HG02759 (cell line): ENCODE measurements around the gene TMEM225B.
"Not testable (repeated sequence)": the region's sequence is repeated elsewhere in the genome, so short reads cannot be mapped to it uniquely, and the experiment has no call there.

Experiments used
- ATAC-seq: cut with Tn5 transposase; IDR thresholded peaks from one replicate; pipeline ENCODE4 v1.9.1; 2021; ENCODE audit warnings: mild to moderate bottlenecking, moderate library complexity; ENCODE audit not compliant: unreplicated experiment

TMEM225B gene

DNA sequence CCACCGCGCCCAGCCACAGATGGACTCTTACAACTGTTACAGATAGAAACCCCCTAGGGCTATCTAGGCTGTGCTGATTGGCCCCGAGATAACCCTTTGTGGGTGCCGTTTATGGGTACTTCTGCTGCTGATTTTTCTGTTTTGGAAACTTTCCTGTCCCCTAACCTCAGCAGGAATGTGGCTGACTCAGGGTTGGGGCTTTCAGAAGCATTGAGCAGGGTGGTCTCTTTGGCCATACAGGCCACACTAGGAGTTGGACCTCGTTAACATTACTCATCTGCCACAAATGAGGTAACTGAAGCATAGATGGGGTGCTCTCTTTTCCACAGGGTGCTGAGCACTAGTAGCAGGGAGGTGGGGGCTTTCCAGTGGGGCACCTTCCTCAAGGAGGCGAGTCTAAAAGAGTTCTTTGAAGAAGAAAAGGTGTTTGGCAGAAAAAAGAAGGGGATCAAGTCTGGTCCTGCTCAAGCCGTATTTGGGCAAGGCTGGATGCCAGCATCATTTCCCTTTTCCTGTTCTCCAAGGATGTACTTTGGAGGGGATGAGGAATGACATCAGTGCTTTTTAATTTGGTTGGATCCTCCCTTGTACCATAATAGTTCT lies 25.1 kb downstream of the TMEM225B start:
- ATAC-seq: no peak

DNA sequence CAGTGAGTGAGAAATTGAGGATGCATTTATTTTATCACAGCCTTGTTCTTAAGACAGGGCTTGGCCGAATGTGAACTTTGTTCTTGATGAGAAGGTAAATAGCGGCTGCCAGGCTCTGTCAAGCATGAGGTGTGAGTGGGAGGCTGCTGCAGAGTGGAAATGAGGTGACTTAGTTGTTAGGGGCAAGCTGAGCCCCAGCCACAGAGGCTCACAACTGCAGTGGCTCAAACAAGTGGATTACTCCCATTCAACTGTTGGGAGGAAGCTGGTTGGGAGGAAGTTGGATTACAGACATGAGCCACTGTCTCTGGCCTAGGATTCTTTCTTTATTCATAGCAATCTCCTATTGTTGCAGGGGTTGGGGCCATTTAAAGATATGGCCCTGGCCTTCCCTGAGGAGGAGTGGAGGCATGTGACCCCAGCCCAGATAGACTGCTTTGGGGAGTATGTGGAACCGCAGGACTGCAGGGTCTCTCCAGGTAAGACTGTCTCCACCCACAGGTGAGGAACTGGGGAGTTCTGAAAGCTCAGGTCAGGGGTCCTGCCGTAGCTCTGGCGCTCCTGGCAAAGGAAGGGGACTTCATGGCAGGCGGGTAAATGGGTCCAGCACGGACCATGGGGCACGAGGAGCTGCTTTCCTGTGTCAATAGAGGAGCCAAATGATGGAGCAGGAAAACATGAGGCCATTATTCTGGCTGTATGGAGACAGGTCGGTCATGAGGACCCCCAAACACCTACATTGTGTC lies 25.8 kb downstream of the TMEM225B start:
- ATAC-seq: no peak

DNA sequence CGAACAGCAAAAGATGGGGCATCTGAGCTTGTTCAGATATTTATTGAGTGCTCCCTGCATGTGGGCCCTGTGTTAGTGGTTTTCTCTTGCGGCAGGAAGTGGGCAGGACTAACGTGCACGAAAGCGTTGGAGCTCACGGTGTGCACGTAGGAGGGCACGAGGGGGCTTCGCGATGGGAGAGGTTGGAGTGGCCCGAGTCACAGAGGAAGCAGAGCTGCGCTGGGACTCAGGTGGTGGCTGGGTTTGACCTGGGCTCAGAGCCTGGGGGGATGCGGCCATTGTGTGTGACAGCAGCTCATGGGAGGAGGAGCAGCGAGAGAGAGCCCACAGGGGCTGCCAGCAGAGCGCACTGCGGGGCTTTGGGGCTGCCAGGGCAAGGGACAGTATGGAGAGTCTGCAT lies 26.4 kb downstream of the TMEM225B start:
- ATAC-seq: no peak

DNA sequence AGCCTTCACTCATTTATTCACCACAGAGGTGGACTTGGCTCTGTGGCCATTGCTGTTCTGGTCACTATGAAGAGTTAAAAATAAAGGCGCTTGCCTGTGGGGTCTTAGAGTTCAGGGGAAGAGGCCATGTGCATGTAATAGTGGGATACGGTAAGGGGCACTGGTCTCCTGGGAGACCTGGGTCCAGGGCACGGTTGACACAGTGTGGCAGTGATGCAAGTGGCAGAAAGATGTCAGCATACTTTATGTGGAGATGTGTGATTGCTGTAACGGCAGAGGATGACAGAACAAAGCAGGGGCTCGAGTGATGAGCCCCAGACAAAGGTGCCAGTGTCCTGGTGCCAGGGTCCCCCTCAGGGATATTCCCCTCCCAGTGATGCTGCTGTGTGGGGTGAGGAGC lies 27.3 kb downstream of the TMEM225B start:
- ATAC-seq: no peak

DNA sequence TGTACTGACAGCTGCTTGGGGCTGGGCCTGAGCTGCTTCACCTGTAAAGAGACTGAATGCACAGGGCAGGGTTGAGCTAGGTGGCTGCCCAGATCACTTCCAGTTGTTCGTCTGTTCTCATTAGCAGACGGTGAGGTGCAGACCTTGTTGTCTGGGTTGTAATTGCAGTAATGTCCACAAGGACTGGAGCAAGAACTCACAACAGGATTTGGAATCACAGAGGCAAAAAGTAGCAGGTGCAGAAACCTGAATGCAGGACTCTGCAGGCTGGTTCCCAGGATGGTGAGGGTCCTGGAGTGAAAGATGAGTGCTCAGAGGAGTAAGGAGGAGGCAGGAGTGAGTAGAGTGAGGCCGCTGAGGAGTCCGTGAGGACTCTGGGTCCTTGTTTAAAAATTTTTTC lies 27.9 kb downstream of the TMEM225B start:
- no peak for ATAC-seq

DNA sequence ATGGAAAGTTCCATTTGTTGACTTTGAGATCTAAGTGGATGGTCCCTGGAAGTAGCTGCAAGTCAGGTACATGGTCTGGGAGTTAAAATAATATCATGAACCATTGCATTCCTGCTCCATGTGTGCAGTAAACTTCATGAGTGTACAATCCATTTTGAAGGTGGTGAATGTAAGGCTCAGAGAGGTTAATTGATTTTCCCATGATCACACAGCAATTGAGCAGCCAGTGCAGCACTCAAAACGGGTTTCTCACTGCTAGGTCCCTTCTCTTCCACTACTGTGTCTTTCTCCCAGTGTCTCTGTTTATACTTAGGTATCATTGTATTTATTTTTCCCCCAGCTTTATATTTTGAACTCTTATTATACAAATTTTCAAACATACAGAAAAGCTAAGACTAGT lies 28.6 kb downstream of the TMEM225B start:
- no peak for ATAC-seq

DNA sequence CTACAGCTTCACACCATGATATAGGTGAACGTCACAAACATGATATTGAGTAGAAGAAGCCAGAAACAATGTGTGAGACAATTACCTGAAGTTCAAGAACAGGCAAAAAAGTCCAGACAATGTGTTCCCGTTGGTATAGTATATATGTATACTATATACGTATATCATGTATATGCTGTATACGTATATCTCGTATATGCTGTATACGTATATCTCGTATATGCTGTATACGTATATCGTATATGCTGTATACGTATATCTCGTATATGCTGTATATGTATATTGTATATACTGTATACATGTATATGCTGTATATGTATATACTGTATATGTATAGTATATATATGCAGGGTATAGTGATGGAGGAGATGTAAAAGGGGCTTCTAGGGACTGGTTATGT lies 29.4 kb downstream of the TMEM225B start:
- ATAC-seq: no peak

DNA sequence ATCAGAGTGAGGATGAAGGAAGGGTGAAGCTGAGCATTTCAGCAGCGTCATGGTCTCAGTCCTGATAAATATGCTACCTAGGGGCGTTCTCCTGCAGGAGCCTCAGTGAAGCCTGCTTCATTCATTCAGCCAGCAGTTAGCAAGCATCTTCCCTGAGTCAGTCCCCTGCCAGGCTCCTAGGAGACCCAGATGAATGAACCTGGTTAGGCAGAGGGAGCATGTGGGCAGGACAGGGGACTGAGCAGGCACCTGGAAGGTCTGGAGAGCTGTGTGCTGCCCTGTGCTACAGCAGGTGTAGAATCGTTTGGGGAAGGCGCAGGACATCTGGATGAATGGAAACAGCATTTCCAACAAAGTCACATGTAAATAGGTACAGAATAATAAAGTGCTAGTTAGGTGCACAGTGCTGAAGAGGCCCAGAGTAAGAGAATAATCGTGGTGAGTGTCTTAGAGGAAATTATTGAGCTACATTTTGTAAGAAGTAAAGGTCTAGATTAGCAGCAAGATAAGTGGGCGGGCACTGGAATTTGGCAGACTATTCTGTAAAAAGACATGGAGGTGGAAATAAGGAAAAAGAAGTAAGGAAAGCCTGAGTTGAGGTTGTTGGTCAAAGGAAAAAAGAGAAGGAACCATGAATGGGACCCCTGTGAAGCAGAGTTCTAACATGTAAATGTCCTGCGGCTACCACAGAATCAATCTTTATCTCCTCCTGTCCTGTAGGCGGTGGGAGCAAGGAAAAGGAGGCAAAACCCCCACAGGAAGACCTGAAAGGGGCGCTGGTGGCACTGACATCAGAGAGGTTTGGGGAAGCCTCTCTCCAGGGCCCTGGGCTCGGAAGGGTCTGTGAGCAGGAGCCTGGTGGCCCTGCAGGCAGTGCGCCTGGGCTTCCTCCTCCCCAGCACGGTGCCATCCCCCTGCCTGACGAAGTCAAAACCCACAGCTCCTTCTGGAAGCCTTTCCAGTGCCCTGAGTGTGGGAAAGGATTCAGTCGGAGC lies 30.7 kb downstream of the TMEM225B start:
- ATAC-seq: no peak

DNA sequence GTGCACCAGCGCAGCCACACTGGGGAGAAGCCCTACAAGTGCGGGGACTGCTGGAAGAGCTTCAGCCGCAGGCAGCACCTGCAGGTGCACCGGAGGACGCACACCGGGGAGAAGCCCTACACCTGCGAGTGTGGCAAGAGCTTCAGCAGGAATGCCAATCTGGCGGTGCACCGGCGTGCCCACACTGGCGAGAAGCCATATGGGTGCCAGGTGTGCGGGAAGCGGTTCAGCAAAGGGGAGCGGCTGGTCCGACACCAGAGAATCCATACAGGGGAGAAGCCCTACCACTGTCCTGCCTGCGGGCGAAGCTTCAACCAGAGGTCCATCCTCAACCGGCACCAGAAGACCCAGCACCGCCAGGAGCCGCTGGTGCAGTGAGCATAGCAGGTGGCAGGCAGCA lies 31.6 kb downstream of the TMEM225B start:
- no peak for ATAC-seq

DNA sequence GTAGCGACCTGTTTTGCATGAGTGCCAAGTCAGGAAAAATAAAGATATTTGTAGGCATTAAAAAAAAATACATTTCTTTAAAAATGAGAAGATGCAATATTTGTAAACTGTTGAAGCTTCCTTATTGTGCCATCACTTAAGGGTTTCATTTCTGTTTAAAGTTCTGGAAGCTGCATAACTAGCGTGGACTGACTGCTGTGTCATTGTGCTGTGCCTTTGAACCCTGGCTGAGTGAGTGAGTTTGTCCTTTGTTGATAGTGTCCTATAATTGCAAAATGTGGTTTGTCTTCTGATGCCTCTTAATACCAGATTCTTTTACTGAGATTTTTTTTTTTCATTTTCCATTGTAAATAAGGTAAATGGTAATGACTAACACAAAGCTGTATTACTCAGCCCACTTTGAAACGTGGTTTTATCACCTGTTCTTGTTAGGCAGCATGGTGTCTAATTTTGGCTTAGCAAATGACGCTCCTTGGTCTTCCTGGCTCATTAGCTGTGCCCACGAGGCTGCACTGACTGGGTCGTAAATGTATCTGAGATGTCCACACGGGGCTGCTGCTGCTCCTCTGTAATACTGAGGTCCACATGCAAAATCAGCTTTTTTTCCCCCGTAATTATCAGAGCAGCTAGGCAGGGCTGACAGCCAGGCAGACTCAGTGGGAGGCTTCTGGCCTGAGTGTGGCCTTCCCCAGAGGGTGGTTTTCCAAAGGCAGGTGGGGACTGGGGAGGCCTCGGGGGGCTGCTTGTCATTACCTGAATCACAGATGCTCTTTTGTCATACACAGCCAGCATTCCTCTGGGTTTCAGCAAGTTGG lies 33.4 kb downstream of the TMEM225B start:
- no peak for ATAC-seq

DNA sequence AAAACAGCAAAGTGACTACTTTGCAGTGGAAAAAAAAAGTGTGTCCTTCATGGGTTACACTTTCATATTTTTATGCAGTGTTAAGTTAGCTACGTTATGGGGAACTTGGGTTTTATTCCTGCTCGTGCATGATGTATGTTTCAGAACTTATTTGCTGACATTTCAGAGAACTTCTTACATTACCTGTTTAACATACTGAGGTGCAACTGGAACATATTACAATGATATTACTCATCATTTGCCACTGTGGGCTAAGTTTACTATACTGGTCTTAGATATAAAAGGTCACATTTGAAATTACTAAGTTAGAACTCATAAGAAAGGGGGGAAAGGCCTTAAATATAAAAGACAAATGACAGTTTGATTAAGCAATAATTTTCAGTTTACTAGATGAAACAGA lies 39.3 kb downstream of the TMEM225B start:
- not testable (repeated sequence) for ATAC-seq

DNA sequence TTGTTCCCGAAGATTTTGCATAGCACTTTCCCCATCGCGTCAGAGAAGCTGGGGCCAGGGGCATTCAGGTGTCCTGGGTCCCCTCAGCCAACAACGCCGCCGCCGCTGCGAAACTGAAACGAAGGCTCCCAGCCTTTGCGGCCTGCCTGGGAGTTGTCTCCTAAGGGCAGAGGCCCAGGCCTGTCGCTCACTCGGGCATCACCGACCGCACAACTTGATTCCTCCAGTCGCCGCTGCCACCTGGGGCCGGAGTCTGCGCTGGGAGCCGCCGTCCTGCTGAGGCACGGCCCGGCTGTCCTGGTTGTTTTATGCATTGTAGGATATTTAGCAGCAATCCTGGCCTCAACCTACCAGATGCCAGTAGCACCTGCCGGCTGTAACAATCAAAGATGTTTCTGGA lies 40.7 kb downstream of the TMEM225B start:
- no peak for ATAC-seq

DNA sequence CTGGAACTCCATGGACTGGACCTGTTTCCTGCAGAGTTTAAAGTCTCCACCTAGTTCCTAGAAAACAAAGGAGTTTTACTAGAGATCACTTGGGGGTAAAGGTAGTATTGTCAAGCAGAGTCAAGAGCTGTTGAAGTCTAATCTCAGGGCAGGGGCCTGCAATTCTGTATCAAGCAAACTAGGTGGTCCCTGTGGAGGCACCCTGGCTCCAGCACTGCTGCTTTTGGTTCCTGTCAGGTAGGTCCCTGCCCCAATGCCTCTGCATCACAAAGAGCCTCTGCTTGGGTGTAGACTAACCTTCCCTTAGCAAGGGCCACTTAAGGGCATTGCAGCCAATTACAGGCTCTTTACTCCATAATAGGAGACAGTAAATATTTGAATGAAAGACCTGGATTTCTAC lies 41.2 kb downstream of the TMEM225B start:
- ATAC-seq: no peak

DNA sequence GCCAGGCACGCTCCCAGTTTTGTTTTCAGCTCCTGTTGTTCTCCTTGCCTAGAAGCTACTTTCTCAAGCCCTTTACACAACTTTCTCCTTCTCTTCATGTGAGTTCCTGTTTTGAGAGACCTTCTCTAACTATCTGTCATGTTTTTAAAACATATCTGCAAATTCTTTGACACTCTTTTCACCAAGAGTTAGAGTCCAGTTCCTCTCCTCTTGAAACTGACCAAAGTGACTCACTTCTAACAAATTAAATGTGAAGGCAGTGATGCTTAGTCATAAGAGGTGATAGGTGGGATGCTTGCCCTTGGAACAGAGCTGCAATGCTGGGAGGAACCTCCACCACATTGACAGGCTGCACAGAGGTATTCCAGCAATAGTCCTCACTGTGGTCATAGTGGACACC lies 44.0 kb downstream of the TMEM225B start:
- ATAC-seq: no peak

DNA sequence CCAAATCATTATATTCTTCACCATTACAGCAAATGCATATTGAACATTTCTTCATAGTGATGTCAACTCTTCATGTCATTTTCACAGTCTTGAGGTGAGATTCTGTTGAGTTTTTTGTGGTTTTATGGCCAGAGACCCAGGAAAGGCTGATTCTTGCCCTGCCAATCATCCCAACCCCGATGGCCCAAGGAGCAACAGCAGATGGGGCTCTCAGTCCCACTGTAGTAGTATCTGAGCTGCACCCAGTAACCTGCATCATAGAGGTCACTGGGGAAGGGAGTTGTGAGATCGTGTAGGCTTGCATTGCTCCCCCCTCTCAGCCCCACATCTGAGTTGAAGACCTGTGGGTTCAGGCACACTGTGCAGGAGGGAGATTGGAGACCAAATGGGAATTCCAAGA lies 45.4 kb downstream of the TMEM225B start:
- ATAC-seq: no peak

DNA sequence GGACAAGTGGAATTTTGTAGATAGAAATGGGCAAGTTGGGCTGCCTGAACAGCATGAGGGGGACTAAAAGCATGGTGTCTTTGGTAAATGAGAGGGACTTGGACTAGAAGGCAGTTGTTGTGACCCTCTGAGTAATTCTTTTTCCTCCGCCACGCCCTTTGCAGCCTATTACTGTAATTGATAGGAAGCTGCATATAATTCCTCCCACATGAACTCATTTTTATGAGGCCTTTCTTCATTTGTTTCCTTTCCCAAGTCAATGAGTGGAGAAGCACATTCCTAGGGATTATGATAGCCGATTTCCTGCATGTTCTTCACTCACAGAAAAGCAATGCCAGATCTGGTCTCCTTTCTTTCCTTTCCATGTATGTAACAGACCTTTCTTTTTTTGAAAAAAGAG lies 46.4 kb downstream of the TMEM225B start:
- no peak for ATAC-seq

DNA sequence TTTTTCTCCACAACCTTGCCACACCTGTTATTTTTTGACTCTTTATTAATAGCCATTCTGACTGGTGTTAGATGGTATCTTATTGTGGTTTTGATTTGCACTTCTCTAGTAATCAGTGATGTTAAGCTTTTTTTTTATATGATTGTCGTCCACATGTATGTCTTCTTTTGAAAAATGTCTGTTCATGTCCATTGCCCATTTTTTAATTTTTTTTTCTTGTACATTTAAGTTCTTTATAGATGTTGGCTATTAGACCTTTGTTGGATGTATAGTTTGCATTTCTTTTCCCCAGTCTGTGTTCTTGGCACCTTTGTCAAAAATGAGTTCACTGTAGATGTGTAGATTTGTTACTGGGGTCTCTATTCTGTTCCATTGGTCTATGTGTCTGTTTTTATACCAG lies 47.5 kb downstream of the TMEM225B start:
- ATAC-seq: no peak

DNA sequence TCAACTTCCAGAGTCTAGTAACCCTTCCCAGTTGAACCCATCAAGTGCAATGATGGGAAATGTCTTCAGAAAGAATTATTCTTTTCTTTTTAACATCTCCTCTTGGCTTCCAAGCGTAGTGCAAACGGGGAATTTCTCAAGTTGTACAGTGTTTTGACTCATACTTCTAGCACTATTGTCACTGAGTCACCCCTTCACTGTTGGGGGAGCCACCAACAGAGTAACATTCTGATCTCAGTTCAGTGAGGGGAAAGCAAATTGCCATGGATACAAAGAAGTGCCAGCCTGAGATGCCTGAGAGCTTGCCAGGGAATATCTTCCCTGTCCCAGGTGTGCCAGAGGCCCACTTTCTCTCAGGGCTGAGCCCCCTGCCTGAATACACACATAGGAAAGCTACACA lies 50.8 kb downstream of the TMEM225B start:
- no peak for ATAC-seq

DNA sequence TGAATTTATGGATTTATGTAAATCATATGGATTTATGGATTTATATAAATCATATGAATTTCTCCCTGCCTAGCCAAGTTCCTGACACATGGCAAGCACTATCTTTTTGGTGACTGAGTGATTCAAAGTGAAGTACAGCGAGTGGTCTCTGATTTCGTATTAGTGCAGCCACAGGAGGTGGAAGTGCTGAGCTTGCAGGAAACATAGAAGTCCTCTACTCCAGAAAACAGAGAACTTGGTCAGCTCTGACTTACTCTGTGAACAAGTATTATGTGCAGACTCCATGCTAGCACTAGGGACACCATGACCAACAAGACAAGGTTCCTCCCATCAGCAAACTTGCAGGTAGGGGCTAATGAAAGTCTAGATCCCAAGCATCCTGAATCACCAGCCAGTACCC lies 53.2 kb downstream of the TMEM225B start:
- ATAC-seq: no peak

DNA sequence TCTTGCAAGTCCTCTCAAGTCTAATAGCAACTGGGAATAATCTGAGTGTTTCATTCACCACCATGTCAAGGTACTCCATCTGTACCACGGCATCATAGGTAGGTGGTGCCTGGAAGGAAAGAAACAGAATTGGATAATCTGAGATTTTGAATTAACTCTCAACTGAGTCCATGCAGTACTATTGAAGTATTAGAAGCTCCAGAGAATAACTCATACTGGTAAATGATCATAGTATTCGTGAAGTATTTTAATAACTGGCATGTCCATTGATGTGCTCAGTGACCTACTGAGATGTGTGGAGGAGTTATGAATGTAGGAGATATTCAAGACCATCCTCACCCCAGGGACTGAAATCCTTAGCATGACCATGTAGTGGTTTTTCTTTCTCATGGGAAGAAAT lies 54.6 kb downstream of the TMEM225B start:
- no peak for ATAC-seq

DNA sequence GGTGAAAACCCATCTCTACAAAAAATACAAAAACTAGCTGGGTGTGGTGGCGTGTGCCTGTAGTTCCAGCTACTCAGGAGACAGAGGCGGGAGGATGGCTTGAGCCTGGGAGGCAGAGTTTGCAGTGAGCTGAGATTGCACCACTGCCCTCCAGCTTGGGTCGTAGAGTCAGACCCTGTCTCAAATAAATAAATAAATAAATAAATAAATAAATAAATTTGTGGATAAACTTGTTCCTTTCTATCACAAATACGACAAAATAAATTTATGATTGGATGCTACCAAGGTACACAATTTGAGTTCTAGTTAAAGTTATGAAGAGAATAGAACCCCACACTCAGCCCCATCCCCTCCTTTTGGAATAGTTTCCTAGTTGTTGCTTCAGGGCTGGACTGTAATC lies 55.2 kb downstream of the TMEM225B start:
- not testable (repeated sequence) for ATAC-seq
